DND-41 (cell line): ENCODE measurements around the gene WNT6.

Experiments used
- ATAC-seq: fragments of 200-7000 bp; cut with Tn5 transposase; 3 replicates; pipeline ENCODE4 v1.9.1; 2021; ENCODE audit warnings: low read depth; ENCODE audit not compliant: insufficient read depth
- DNase-seq: peaks from one replicate; pipeline ENCODE4 v3.0.0-alpha.2; 2020
- H2AFZ ChIP-seq: 2 replicates; pipeline ENCODE4 v1.6.0; 2012; ENCODE audit warnings: low read depth, low read length
- H3K27ac ChIP-seq: 2 replicates; pipeline ENCODE4 v1.5.1; 2012; ENCODE audit warnings: low read length, inconsistent platforms
- H3K27me3 ChIP-seq: fragments of 200-600 bp; sonication (generic); 2 replicates; pipeline ENCODE4 v1.6.0; 2012; ENCODE audit warnings: low read length, mild to moderate bottlenecking, inconsistent platforms; ENCODE audit not compliant: insufficient read depth, poor library complexity
- H3K36me3 ChIP-seq: 2 replicates; pipeline ENCODE4 v1.5.1; 2012; ENCODE audit warnings: low read length, inconsistent platforms; ENCODE audit not compliant: insufficient read depth
- H3K4me1 ChIP-seq: 2 replicates; pipeline ENCODE4 v1.5.1; 2012; ENCODE audit warnings: mild to moderate bottlenecking, low read length; ENCODE audit not compliant: insufficient read depth
- H3K4me2 ChIP-seq: 2 replicates; pipeline ENCODE4 v1.6.0; 2012; ENCODE audit warnings: mild to moderate bottlenecking, moderate library complexity, low read length, inconsistent platforms; ENCODE audit not compliant: insufficient read depth
- H3K4me3 ChIP-seq, 2 experiments: fragments of 200-600 bp in 1 of 2; shearing (Covaris generic) in 1 of 2; 2 replicates each; pipeline ENCODE4 v1.5.1; 2012 to 2016; ENCODE audit warnings: inconsistent platforms in 2 of 2, low read length in 2 of 2, mild to moderate bottlenecking in 2 of 2, low read depth in 1 of 2, moderate library complexity in 1 of 2
- H3K79me2 ChIP-seq: 2 replicates; pipeline ENCODE4 v1.6.0; 2012; ENCODE audit warnings: low read length, inconsistent platforms; ENCODE audit not compliant: insufficient read depth
- H3K9ac ChIP-seq: 2 replicates; pipeline ENCODE4 v1.6.0; 2012; ENCODE audit warnings: low read depth, mild to moderate bottlenecking, inconsistent platforms, low read length, moderate library complexity
- H3K9me3 ChIP-seq: 2 replicates; pipeline ENCODE4 v1.5.1; 2012; ENCODE audit warnings: low read length, moderate library complexity, mild to moderate bottlenecking, inconsistent platforms; ENCODE audit not compliant: insufficient read depth, severe bottlenecking
- H4K20me1 ChIP-seq: 2 replicates; pipeline ENCODE4 v1.6.0; 2012; ENCODE audit warnings: low read length; ENCODE audit not compliant: insufficient read depth
- CTCF ChIP-seq: IDR thresholded peaks from 2 replicates; pipeline ENCODE4 v1.5.1; 2012; ENCODE audit warnings: borderline replicate concordance, low read length, moderate library complexity, mild to moderate bottlenecking; ENCODE audit not compliant: poor library complexity, severe bottlenecking; ENCODE audit errors: extremely low read depth
- EZH2 ChIP-seq: IDR thresholded peaks from 3 replicates; pipeline ENCODE4 v1.6.1; 2012; ENCODE audit warnings: borderline replicate concordance, low read depth, mild to moderate bottlenecking, moderate library complexity, low read length, inconsistent platforms; ENCODE audit not compliant: severe bottlenecking

Gene WNT6

GRCh38 chr2:218859988-218860831, 605 bp downstream of the WNT6 start:
- ATAC-seq: no peak

GRCh38 chr2:218860950-218861381, 1.4 kb downstream of the WNT6 start:
- Histone ChIP-seq H2AFZ (no peak overlapping the region), H3K79me2 (no peaks in the 10 kb centered on the region), H3K4me3 (no peak overlapping the region), H3K9me3 (no peaks in the 10 kb centered on the region), H3K27ac (no peak overlapping the region), H3K4me1 (peaks cover 8% of the 10 kb centered on the region), H3K36me3 (no peaks in the 10 kb centered on the region), H3K27me3 (peaks cover 1% of the 10 kb centered on the region), H3K4me2 (no peak overlapping the region), H4K20me1 (0 out of 2 replicates have a peak, but pooled peaks cover 8% of the 10 kb centered on the region), H3K9ac (no peak overlapping the region)
- peak; percentile 81 for ATAC-seq
- TF ChIP-seq EZH2: no peak
- TF ChIP-seq CTCF: no peak
- DNase-seq: peak; percentile 53

More at GRCh38 chr2:218859988-218860831, 605 bp downstream of the WNT6 start:
- no peak overlapping the region for H3K4me3 ChIP-seq
- no peak overlapping the region for H2AFZ ChIP-seq
- 0 out of 2 replicates have a peak, but pooled peaks cover 8% of the 10 kb centered on the region for H4K20me1 ChIP-seq
- no peak overlapping the region for H3K27ac ChIP-seq
- TF ChIP-seq CTCF (no peak), EZH2 (no peak)
- peaks cover 14% of the 10 kb centered on the region for H3K4me1 ChIP-seq
- no peak overlapping the region for H3K9ac ChIP-seq
- H3K4me2 ChIP-seq: no peak overlapping the region
- H3K36me3 ChIP-seq: no peaks in the 10 kb centered on the region
- H3K27me3 ChIP-seq: peaks cover 7% of the 10 kb centered on the region
- no peaks in the 10 kb centered on the region for H3K79me2 ChIP-seq
- DNase-seq: no peak
- H3K9me3 ChIP-seq: no peaks in the 10 kb centered on the region

GRCh38 chr2:218861645-218862318, 2.2 kb downstream of the WNT6 start:
- H3K9ac ChIP-seq: no peak overlapping the region
- H4K20me1 ChIP-seq: 0 out of 2 replicates have a peak, but pooled peaks cover 8% of the 10 kb centered on the region
- H2AFZ ChIP-seq: no peak overlapping the region
- TF ChIP-seq EZH2 (no peak), CTCF (no peak)
- no peak for DNase-seq
- H3K4me1 ChIP-seq: no peaks in the 10 kb centered on the region
- H3K9me3 ChIP-seq: no peaks in the 10 kb centered on the region
- no peak overlapping the region for H3K4me2 ChIP-seq
- H3K27ac ChIP-seq: no peak overlapping the region
- H3K27me3 ChIP-seq: no peaks in the 10 kb centered on the region
- H3K79me2 ChIP-seq: no peaks in the 10 kb centered on the region
- ATAC-seq: no peak
- H3K4me3 ChIP-seq: no peak overlapping the region
- H3K36me3 ChIP-seq: no peaks in the 10 kb centered on the region
